ENCODE results near the gene VWC2. TPM values are rescaled to one million over a fixed set of nuclear protein-coding genes. Genes with fewer than 3 reads are reported as not detected.

VWC2 gene
- under 1 TPM in 1 of 4 donors, not detected in 3; 0.13 TPM for total RNA-seq

GRCh38 chr7:49773218-49773935 is at the start of gene VWC2:
Gene VWC2 (plus strand): TSS chr7:49773638. CDS start chr7:49775436, 1,798 bp downstream.
- DNase-seq, result no peak
- no peaks in the 10 kb centered on the region for H3K4me1 ChIP-seq
- H3K27ac ChIP-seq, result peak within 1 kb of the TSS in 1 of 4 donors; percentile 38
- H3K9me3 ChIP-seq, result no peaks in the 10 kb centered on the region
- peak within 1 kb of the TSS in 3 of 4 donors; percentile 31 to 53 (median 46) for H3K4me3 ChIP-seq
- TF ChIP-seq POLR2A (IDR thresholded peaks at IDR 0.05), result no peak
- no peak for TF ChIP-seq CTCF (IDR thresholded peaks at IDR 0.05)
- no peaks in the 10 kb centered on the region for H3K36me3 ChIP-seq
- H3K27me3 ChIP-seq, result peaks cover 0 to 14% of the 10 kb centered on the region in 2 donors

GRCh38 chr7:49724071-49724470 is 49.4 kb upstream of the VWC2 start:
- no peaks in the 10 kb centered on the region for H3K36me3 ChIP-seq
- no peaks in the 10 kb centered on the region for H3K27me3 ChIP-seq
- no peak overlapping the region for H3K4me3 ChIP-seq
- no peak overlapping the region for H3K27ac ChIP-seq
- no peaks in the 10 kb centered on the region for H3K9me3 ChIP-seq
- no peak for DNase-seq
- no peaks in the 10 kb centered on the region for H3K4me1 ChIP-seq
- no peak for TF ChIP-seq CTCF (IDR thresholded peaks at IDR 0.05)

GRCh38 chr7:49731836-49732235 is 41.6 kb upstream of the VWC2 start:
- Histone ChIP-seq H3K27me3 (no peaks in the 10 kb centered on the region), H3K9me3 (no peaks in the 10 kb centered on the region), H3K36me3 (no peaks in the 10 kb centered on the region), H3K4me1 (no peaks in the 10 kb centered on the region), H3K4me3 (no peak overlapping the region), H3K27ac (no peak overlapping the region)
- DNase-seq, result no peak
- TF ChIP-seq CTCF (IDR thresholded peaks at IDR 0.05), result no peak
- TF ChIP-seq POLR2A (IDR thresholded peaks at IDR 0.05), result no peak

- no peaks in the 10 kb centered on the region for H3K36me3 ChIP-seq
- no peaks in the 10 kb centered on the region for H3K4me1 ChIP-seq
- no peak overlapping the region for H3K4me3 ChIP-seq
- H3K27ac ChIP-seq, result no peak overlapping the region
- H3K9me3 ChIP-seq, result no peaks in the 10 kb centered on the region
- TF ChIP-seq CTCF (IDR thresholded peaks at IDR 0.05), result no peak
- no peak for TF ChIP-seq POLR2A (IDR thresholded peaks at IDR 0.05)
- no peaks in the 10 kb centered on the region for H3K27me3 ChIP-seq
- DNase-seq, result no peak
Measured at GRCh38 chr7:49762666-49763065, 10.8 kb upstream of the VWC2 start.

- Histone ChIP-seq H3K4me3 (no peak overlapping the region), H3K27ac (no peak overlapping the region), H3K27me3 (no peaks in the 10 kb centered on the region), H3K9me3 (no peaks in the 10 kb centered on the region), H3K4me1 (no peaks in the 10 kb centered on the region), H3K36me3 (no peaks in the 10 kb centered on the region)
- no peak for DNase-seq
- no peak for TF ChIP-seq CTCF (IDR thresholded peaks at IDR 0.05)
- no peak for TF ChIP-seq POLR2A (IDR thresholded peaks at IDR 0.05)
Measured at GRCh38 chr7:49763791-49764190, 9.6 kb upstream of the VWC2 start.
